BLaER1 treated with 17β-estradiol and CSF1 and Interleukin-3, amounts not matched to agents 10 nM and 100 nM (cell line): ENCODE results near the gene FAM107B.

Source experiments
- H3K27ac ChIP-seq, 11 experiments: shearing (Covaris generic); formaldehyde crosslinking; 2 replicates each; pipeline ENCODE4 v1.8.1; 2022
- H3K27me3 ChIP-seq, 11 experiments: shearing (Covaris generic); formaldehyde crosslinking; 2 replicates each; pipeline ENCODE4 v1.8.1; 2022
- H3K36me3 ChIP-seq, 11 experiments: shearing (Covaris generic); formaldehyde crosslinking; 2 replicates each; pipeline ENCODE4 v1.8.1; 2022
- H3K4me1 ChIP-seq, 10 experiments: shearing (Covaris generic); formaldehyde crosslinking; 2 replicates each; pipeline ENCODE4 v1.8.1; 2022
- H3K4me2 ChIP-seq, 11 experiments: shearing (Covaris generic); formaldehyde crosslinking; 2 replicates each; pipeline ENCODE4 v1.8.1; 2022
- H3K4me3 ChIP-seq, 10 experiments: shearing (Covaris generic); formaldehyde crosslinking; 2 replicates each; pipeline ENCODE4 v1.8.1; 2022
- H3K9ac ChIP-seq, 11 experiments: shearing (Covaris generic); formaldehyde crosslinking; 2 replicates each; pipeline ENCODE4 v1.8.1; 2022
- H3K9me3 ChIP-seq, 11 experiments: shearing (Covaris generic); formaldehyde crosslinking; replicated peaks in 1 of 11; 2 replicates each; pipeline ENCODE4 v1.8.1; 2022
- H4K20me1 ChIP-seq, 11 experiments: shearing (Covaris generic); formaldehyde crosslinking; 2 replicates each; pipeline ENCODE4 v1.8.1; 2022
- Cebpa-rat ChIP-seq, 11 experiments: shearing (Covaris generic); IDR thresholded peaks; 2 replicates each; pipeline ENCODE4 v1.8.1; 2022

The FAM107B gene

DNA sequence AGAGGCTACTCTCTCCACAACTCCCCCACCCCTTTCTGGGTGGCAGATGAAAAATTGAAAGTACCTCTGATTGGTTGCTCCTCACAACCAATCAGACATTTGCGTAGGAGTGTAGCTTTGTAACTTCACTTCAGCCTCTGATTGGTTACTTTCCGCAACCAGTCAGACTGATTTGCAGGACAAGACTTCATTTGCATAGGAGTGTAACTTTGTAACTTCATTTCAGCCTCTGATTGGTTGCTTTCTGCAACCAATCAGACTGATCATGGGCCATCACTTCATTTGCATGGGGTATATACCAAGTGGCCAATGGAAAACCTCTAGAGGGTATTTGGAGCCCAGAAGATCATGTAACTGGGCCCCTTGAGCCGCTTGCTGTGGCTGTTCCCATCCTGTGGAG, 37.6 kb upstream of the FAM107B start:
- no peaks in the 10 kb centered on the region for H4K20me1 ChIP-seq
- peaks cover 6 to 35% (median 13%) of the 10 kb centered on the region in 10 experiments; a peak in 16 of 20 replicates for H3K4me1 ChIP-seq
- no peak overlapping the region for H3K9ac ChIP-seq
- no peak overlapping the region for H3K4me3 ChIP-seq
- no peaks in the 10 kb centered on the region for H3K27me3 ChIP-seq
- no peaks in the 10 kb centered on the region for H3K36me3 ChIP-seq
- peak overlapping the region in 1 of 11 experiments; percentile 49; a peak in 1 of 22 replicates for H3K27ac ChIP-seq
- no peak for TF ChIP-seq Cebpa-rat (IDR thresholded peaks at IDR 0.05)
- H3K9me3 ChIP-seq: peaks cover 0 to 10% (median 5%) of the 10 kb centered on the region in 11 experiments; a peak in 11 of 22 replicates
- peak overlapping the region in 6 of 11 experiments; percentile 1 to 90 (median 34); a peak in 8 of 22 replicates for H3K4me2 ChIP-seq

DNA sequence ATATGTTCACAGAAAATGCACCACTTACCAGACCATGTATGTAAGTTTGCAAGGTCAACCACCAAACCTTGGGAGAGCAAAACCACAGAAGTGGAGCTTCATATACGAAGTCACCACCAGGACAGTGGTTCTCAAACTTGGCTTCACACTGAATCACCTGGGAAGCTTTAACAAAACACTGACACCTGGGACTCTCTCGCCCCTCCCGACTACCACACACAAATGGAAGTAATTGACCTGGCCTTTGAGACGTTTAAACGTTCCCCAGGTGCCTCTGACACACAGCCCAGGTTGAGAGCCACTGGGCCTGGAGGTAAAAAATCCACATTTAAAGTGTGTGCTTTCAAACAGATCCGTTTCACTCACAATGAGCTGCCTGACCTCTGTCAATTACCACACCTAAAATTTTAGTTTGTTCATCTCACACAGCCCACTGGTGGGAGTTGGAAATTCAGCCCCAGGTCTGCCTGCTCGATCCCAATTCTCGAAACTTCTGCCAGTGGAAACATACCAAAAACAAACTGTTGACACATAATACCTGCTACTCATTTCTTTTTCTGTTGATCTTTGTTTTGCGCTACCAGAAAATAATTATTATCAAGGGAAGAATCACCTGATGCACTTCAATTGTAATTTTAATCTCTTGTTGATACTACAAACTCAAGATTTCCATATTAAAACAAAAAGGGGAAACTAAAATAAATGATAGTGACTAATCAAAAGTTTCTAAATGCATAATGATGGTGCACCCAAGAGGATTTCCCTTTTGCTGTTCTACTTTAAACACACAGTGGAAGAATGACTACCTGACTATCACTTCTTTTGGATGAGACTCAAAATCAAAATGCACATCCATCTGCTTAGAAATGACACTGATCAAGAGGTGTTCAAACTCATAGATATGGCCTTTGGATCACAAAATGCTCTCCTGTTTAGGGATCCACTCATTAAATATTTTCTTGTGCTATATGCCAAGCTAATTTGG, 36.6 kb upstream of the FAM107B start:
- no peak overlapping the region for H3K9ac ChIP-seq
- peaks cover 0 to 7% (median 5%) of the 10 kb centered on the region in 11 experiments; a peak in 11 of 22 replicates for H3K9me3 ChIP-seq
- no peaks in the 10 kb centered on the region for H4K20me1 ChIP-seq
- no peak for TF ChIP-seq Cebpa-rat (IDR thresholded peaks at IDR 0.05)
- peak overlapping the region in 3 of 11 experiments; percentile 66 to 90 (median 87); a peak in 2 of 22 replicates for H3K4me2 ChIP-seq
- H3K4me1 ChIP-seq: peaks cover 6 to 35% (median 13%) of the 10 kb centered on the region in 10 experiments; a peak in 16 of 20 replicates
- no peak overlapping the region for H3K27ac ChIP-seq
- H3K36me3 ChIP-seq: no peaks in the 10 kb centered on the region
- no peak overlapping the region for H3K4me3 ChIP-seq
- H3K27me3 ChIP-seq: no peaks in the 10 kb centered on the region

DNA sequence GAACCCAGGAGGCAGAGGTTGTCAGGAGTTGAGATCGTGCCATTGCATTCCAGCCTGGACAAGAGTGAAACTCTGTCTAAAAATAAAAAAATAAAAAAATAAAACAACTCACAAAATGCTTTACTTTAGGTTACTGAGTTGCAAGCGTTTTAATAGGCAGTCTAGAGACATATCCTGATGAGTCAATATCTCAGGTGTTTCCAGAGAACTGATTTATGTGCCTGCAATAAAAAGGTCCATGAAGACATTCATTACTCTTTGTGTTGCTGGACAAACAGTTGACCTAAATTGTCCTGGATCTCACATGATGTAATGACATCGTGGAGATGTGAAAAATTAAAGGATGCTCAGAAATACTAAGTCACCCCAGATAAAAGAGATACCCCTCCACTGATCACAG, 31.6 kb upstream of the FAM107B start:
- peaks cover 2 to 21% (median 12%) of the 10 kb centered on the region in 10 experiments; a peak in 17 of 20 replicates for H3K4me1 ChIP-seq
- no peaks in the 10 kb centered on the region for H3K27me3 ChIP-seq
- H3K4me2 ChIP-seq: no peak overlapping the region
- H3K9me3 ChIP-seq: no peaks in the 10 kb centered on the region
- no peak overlapping the region for H3K27ac ChIP-seq
- TF ChIP-seq Cebpa-rat (IDR thresholded peaks at IDR 0.05): no peak
- no peak overlapping the region for H3K9ac ChIP-seq
- H3K4me3 ChIP-seq: no peak overlapping the region
- no peaks in the 10 kb centered on the region for H3K36me3 ChIP-seq
- H4K20me1 ChIP-seq: no peaks in the 10 kb centered on the region

DNA sequence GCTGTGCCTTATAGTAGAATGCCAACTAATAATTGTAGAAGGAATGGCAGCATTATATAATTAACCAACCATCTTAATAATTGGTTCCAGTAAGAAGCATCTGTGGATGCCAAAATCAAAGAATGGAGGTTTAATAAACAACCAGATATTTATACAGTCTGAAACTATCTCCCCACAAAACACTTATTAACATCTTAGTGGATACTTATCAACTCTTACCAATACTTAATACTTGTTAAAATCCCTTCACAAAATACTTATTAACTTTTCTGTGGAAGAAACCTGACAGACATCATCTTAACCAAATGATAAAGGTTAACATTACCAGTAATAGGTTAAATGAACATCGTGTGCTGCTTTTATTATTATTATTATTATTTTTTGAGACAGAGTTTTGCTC, 29.1 kb upstream of the FAM107B start:
- H3K4me2 ChIP-seq: no peak overlapping the region
- H3K9ac ChIP-seq: no peak overlapping the region
- no peaks in the 10 kb centered on the region for H3K27me3 ChIP-seq
- H3K27ac ChIP-seq: no peak overlapping the region
- H3K9me3 ChIP-seq: no peaks in the 10 kb centered on the region
- H4K20me1 ChIP-seq: no peaks in the 10 kb centered on the region
- peaks cover under 1 to 20% (median 13%) of the 10 kb centered on the region in 10 experiments; a peak in 19 of 20 replicates for H3K4me1 ChIP-seq
- H3K36me3 ChIP-seq: no peaks in the 10 kb centered on the region
- no peak overlapping the region for H3K4me3 ChIP-seq
- TF ChIP-seq Cebpa-rat (IDR thresholded peaks at IDR 0.05): no peak

DNA sequence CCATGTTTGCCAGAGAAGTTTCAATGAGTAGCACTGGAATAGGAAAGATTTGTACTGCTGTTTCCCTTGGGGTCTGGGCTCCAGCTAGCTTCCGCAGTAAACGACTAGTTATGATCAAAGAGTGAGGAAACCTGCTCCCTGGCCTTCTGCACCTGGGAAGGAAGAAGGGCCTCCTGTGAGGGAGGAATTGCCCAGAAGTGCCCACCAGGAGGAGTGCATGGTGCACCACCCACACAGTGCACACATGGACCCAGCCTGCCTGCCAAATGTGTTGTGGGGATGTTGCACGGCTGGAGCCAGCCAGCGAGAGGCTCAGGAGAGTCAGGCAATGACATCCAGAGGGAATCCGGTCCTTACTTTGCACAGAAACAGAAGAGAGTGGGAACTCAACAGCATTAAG, 27.0 kb upstream of the FAM107B start:
- no peak for TF ChIP-seq Cebpa-rat (IDR thresholded peaks at IDR 0.05)
- H4K20me1 ChIP-seq: no peaks in the 10 kb centered on the region
- peaks cover 10 to 30% (median 24%) of the 10 kb centered on the region in 10 experiments for H3K4me1 ChIP-seq

DNA sequence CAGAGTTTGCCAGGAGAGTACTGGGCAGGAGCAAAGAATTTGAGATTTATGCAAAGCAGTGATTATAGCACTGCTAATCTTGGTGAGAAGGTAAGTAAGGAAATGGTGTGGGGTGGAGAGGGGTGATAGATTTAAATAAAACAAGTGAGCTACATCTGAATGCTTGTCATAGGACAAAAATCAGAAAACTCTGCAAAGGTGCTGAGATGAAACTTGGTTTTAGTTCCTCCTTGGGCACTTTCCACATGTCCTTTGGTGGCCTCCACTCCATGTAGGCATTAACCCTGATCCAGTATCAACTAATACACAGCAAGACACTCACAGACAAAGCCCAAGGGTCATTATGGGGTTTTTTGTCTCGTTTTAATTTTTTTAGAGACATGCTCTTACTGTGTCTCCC, 25.7 kb upstream of the FAM107B start:
- no peaks in the 10 kb centered on the region for H3K36me3 ChIP-seq
- no peak overlapping the region for H3K4me3 ChIP-seq
- H3K27me3 ChIP-seq: no peaks in the 10 kb centered on the region
- H3K4me2 ChIP-seq: no peak overlapping the region
- H3K9ac ChIP-seq: no peak overlapping the region
- TF ChIP-seq Cebpa-rat (IDR thresholded peaks at IDR 0.05): no peak
- H3K27ac ChIP-seq: no peak overlapping the region
- H3K9me3 ChIP-seq: no peaks in the 10 kb centered on the region
- H4K20me1 ChIP-seq: no peaks in the 10 kb centered on the region
- H3K4me1 ChIP-seq: peaks cover 10 to 30% (median 24%) of the 10 kb centered on the region in 10 experiments

More for the DNA sequence above, 27.0 kb upstream of the FAM107B start:
- H3K9ac ChIP-seq: no peak overlapping the region
- H3K36me3 ChIP-seq: no peaks in the 10 kb centered on the region
- no peak overlapping the region for H3K27ac ChIP-seq
- no peaks in the 10 kb centered on the region for H3K27me3 ChIP-seq
- no peaks in the 10 kb centered on the region for H3K9me3 ChIP-seq
- peak overlapping the region in 8 of 11 experiments; percentile 19 to 69 (median 47); a peak in 15 of 22 replicates for H3K4me2 ChIP-seq
- no peak overlapping the region for H3K4me3 ChIP-seq

DNA sequence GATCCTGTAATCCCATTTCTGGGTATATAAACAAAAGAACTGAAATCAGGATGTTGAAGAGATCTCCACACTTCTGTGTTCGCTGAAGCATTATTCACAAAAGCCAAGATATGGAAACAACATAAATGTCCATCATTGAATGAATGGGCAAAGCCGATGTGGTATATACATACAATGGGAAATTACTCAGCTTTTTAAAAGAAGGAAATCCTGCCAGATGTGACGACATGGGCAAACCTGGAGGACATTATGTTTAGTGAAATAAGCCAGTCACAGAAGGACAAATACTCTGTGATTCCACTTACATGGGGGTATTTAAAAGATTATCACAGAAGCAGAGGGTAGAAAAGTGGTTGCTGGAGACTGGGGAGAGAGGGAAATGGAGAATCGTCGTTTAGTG, 23.9 kb upstream of the FAM107B start:
- Histone ChIP-seq H3K9ac (no peak overlapping the region), H3K9me3 (no peaks in the 10 kb centered on the region), H3K4me1 (peaks cover 10 to 30% (median 24%) of the 10 kb centered on the region in 10 experiments), H3K4me2 (peak overlapping the region; percentile 2 to 55 (median 25); a peak in 14 of 22 replicates), H3K36me3 (no peaks in the 10 kb centered on the region), H4K20me1 (no peaks in the 10 kb centered on the region), H3K27me3 (no peaks in the 10 kb centered on the region), H3K27ac (no peak overlapping the region; a peak in 1 of 22 replicates), H3K4me3 (no peak overlapping the region)
- TF ChIP-seq Cebpa-rat (IDR thresholded peaks at IDR 0.05): no peak

DNA sequence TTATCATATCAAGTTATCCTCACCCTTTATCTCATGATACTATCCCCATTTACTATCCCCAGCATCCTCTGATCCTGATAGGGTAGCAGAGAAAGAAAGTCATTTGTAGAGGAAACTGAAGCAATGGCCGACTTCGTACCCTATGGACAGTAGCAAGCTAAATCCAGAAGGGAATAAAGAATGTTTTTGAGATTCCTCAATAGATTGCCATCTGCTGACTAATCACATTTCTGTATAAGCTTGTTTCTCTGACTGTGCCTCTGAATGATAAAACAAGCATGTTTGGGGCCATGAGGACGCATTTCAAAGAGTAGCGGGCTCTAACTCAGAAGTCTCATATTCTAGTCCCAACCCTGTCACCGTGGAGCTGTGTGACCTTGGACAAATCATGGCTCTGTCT, 13.2 kb upstream of the FAM107B start:
- no peaks in the 10 kb centered on the region for H3K36me3 ChIP-seq
- peaks cover 0 to 3% (median 2%) of the 10 kb centered on the region in 10 experiments; a peak in 15 of 20 replicates for H3K4me1 ChIP-seq
- H3K9me3 ChIP-seq: peaks cover 8 to 18% (median 11%) of the 10 kb centered on the region in 11 experiments
- H3K4me2 ChIP-seq: no peak overlapping the region
- H3K4me3 ChIP-seq: no peak overlapping the region
- H3K27me3 ChIP-seq: no peaks in the 10 kb centered on the region
- no peak for TF ChIP-seq Cebpa-rat (IDR thresholded peaks at IDR 0.05)
- no peaks in the 10 kb centered on the region for H4K20me1 ChIP-seq
- no peak overlapping the region for H3K27ac ChIP-seq
- no peak overlapping the region for H3K9ac ChIP-seq

DNA sequence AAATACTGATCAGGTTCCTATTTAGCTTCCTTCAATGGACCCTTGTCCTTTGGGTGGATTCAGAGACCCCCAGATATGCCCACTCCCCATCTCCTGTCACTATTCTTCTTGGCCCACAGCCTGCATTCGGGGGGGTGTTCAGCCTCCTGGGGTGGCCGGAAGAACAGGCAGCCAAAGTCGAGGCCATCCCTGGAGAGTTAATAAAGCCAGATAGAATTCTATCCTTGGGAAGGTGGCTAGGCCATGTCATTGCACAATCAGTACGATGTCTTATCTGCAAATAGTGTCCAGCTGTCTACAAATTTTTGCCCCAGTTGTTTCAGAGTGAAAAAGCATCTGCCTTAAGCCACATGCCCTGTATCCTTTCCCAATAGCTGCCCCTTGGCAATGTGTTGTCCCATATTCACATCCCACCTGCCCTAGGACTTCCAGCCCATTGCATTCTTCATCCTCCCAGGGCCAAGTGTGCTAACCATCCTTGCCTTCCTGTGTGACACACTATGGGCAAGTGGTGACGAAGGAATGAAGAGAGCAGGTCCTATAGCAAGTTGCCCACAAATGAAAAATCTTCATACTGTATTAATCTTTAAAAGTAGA, 9.9 kb upstream of the FAM107B start:
- Histone ChIP-seq H3K27me3 (no peaks in the 10 kb centered on the region), H3K27ac (no peak overlapping the region), H3K9ac (no peak overlapping the region), H3K4me1 (peaks cover 0 to 18% (median 12%) of the 10 kb centered on the region in 10 experiments; a peak in 16 of 20 replicates), H3K36me3 (no peaks in the 10 kb centered on the region), H3K4me2 (no peak overlapping the region), H4K20me1 (no peaks in the 10 kb centered on the region), H3K9me3 (peaks cover 8 to 18% (median 11%) of the 10 kb centered on the region in 11 experiments), H3K4me3 (no peak overlapping the region)
- TF ChIP-seq Cebpa-rat (IDR thresholded peaks at IDR 0.05): peak in 2 of 11 experiments; percentile 19 to 36; a peak in 1 of 22 replicates
